GM21528 (cell line): ENCODE results near the gene ADGRF4.

Experiments used
- ATAC-seq: cut with Tn5 transposase; IDR thresholded peaks from one replicate; pipeline ENCODE4 v1.9.1; 2021; ENCODE audit warnings: mild to moderate bottlenecking, moderate library complexity; ENCODE audit not compliant: unreplicated experiment, low FRiP score

The ADGRF4 gene

GRCh38 chr6:47698342-47698787 is at the start of gene ADGRF4:
Gene ADGRF4 (plus strand): TSS chr6:47698580. CDS start chr6:47707246, 8,666 bp downstream.
- no peak for ATAC-seq

- no peak for ATAC-seq
Measured at GRCh38 chr6:47650553-47651432, 47.6 kb upstream of the ADGRF4 start.

- no peak for ATAC-seq
Measured at GRCh38 chr6:47651505-47651944, 46.9 kb upstream of the ADGRF4 start.

- ATAC-seq, result no peak
Measured at GRCh38 chr6:47653706-47654105, 44.7 kb upstream of the ADGRF4 start.

GRCh38 chr6:47654255-47654654 is 44.1 kb upstream of the ADGRF4 start:
- ATAC-seq, result no peak

GRCh38 chr6:47655719-47656595 is 42.4 kb upstream of the ADGRF4 start:
- ATAC-seq, result no peak

- no peak for ATAC-seq
Measured at GRCh38 chr6:47661960-47662359, 36.4 kb upstream of the ADGRF4 start.

GRCh38 chr6:47663462-47664216 is 34.7 kb upstream of the ADGRF4 start:
- ATAC-seq, result no peak

GRCh38 chr6:47665112-47665511 is 33.3 kb upstream of the ADGRF4 start:
- ATAC-seq, result no peak

GRCh38 chr6:47669684-47670513 is 28.5 kb upstream of the ADGRF4 start:
- no peak for ATAC-seq

- ATAC-seq, result no peak
Measured at GRCh38 chr6:47670851-47671250, 27.5 kb upstream of the ADGRF4 start.

- no peak for ATAC-seq
Measured at GRCh38 chr6:47671777-47672176, 26.6 kb upstream of the ADGRF4 start.

- ATAC-seq, result no peak
Measured at GRCh38 chr6:47672816-47673215, 25.6 kb upstream of the ADGRF4 start.

GRCh38 chr6:47674673-47675072 is 23.7 kb upstream of the ADGRF4 start:
- ATAC-seq, result no peak

- no peak for ATAC-seq
Measured at GRCh38 chr6:47677381-47678100, 20.8 kb upstream of the ADGRF4 start.

GRCh38 chr6:47678739-47679138 is 19.6 kb upstream of the ADGRF4 start:
- ATAC-seq, result no peak

GRCh38 chr6:47679322-47679906 is 19.0 kb upstream of the ADGRF4 start:
- no peak for ATAC-seq

- ATAC-seq, result no peak
Measured at GRCh38 chr6:47680051-47680450, 18.3 kb upstream of the ADGRF4 start.

- ATAC-seq, result no peak
Measured at GRCh38 chr6:47680724-47681123, 17.7 kb upstream of the ADGRF4 start.
